Lower leg skin (tissue), 3 donors: ENCODE results near the gene DCP1B.

Experiments used
- POLR2A ChIP-seq, 2 donors: fragments of 450-650 bp; IDR thresholded peaks; one replicate each; pipeline ENCODE4 v1.6.1; 2016 to 2017; ENCODE audit warnings: antibody characterized with exemption in 2 of 2, mild to moderate bottlenecking in 1 of 2, moderate library complexity in 1 of 2
- TF ChIP-seq, protein P1 (sequence below), 3 donors: fragments of 450-650 bp; IDR thresholded peaks; one replicate each; pipeline ENCODE4 v1.5.1; 2016; ENCODE audit warnings: antibody characterized with exemption in 3 of 3, mild to moderate bottlenecking in 3 of 3, moderate library complexity in 2 of 3

DNA sequence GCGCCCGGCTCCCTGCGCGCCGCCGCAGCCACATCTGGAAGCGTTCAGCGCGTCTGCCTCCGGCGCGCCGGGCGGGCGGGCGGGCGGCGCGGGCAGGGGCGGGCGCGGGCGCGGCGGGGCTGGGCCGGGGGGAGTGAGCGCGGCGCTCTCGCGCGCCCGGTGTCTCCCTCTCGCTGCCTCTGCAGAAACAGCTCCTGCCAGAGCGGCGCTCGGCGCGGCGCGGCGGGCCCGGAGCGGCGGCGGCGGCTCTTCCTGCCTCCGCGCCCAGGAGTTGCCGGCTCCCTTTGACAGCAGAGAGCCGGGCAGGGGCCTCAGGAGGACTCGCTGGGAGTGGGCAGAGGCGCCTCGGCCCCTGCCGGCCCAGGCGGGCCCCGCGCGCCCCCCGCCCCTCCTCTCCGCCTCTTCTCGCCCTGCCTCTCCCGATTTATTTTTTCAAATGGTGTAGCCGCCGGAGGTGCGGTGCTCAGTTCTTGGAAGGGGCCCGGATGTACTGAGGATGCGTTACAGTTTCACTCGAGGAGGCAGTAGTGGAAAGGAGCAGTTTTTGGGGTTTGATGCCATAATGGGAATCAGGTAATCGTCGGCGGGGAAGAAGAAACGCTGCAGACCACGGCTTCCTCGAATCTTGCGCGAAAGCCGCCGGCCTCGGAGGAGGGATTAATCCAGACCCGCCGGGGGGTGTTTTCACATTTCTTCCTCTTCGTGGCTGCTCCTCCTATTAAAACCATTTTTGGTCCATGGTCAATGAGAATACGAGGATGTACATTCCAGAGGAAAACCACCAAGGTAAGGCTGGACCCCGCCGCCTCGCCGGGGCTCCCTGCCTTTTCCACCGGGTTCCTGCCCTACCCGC lies 48.8 kb upstream of the DCP1B start, which contains the start of gene CACNA1C:
- TF ChIP-seq, protein P1, sequence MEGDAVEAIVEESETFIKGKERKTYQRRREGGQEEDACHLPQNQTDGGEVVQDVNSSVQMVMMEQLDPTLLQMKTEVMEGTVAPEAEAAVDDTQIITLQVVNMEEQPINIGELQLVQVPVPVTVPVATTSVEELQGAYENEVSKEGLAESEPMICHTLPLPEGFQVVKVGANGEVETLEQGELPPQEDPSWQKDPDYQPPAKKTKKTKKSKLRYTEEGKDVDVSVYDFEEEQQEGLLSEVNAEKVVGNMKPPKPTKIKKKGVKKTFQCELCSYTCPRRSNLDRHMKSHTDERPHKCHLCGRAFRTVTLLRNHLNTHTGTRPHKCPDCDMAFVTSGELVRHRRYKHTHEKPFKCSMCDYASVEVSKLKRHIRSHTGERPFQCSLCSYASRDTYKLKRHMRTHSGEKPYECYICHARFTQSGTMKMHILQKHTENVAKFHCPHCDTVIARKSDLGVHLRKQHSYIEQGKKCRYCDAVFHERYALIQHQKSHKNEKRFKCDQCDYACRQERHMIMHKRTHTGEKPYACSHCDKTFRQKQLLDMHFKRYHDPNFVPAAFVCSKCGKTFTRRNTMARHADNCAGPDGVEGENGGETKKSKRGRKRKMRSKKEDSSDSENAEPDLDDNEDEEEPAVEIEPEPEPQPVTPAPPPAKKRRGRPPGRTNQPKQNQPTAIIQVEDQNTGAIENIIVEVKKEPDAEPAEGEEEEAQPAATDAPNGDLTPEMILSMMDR (IDR thresholded peaks at IDR 0.05): no peak
- no peak for TF ChIP-seq POLR2A (IDR thresholded peaks at IDR 0.05)
